Adrenal gland (tissue), 12 donors: Measurements from ENCODE around the gene ACOX3. TPM values are rescaled to one million over a fixed set of nuclear protein-coding genes. Genes with fewer than 3 reads are reported as not detected.

ENCODE experiments used
- DNase-seq, 7 donors: peaks; one replicate each; pipeline ENCODE4 v3.0.0-alpha.2; 2019 to 2020
- H3K27ac ChIP-seq, 5 donors: fragments of 200-600 bp; sonication (generic) in 4 of 5; 1 replicate in 3 of 5; 2 replicates in 2 of 5; pipeline versions ENCODE4 v1.5.1 to v1.8.0; 2016 to 2020; ENCODE audit warnings: mild to moderate bottlenecking in 1 of 5
- H3K27me3 ChIP-seq: fragments of 200-600 bp; 2 replicates; pipeline ENCODE4 v1.8.0; 2021
- H3K36me3 ChIP-seq, 2 donors: fragments of 200-600 bp; replicated peaks in 1 of 2; 1 replicate in 1 of 2; 2 replicates in 1 of 2; pipeline versions ENCODE4 v1.5.1 to v1.8.0; 2018 to 2022
- H3K4me1 ChIP-seq, 2 donors: fragments of 200-600 bp; replicated peaks in 1 of 2; 1 replicate in 1 of 2; 2 replicates in 1 of 2; pipeline versions ENCODE4 v1.5.1 to v1.8.0; 2018 to 2021
- H3K4me3 ChIP-seq, 4 donors: fragments of 200-600 bp; sonication (generic) in 3 of 4; one replicate each; pipeline ENCODE4 v1.5.1; 2016 to 2018
- H3K9me3 ChIP-seq, 3 donors: fragments of 200-600 bp; sonication (generic) in 1 of 3; replicated peaks in 1 of 3; 1 replicate in 2 of 3; 2 replicates in 1 of 3; pipeline versions ENCODE4 v1.5.1 to v1.8.0; 2016 to 2021
- POLR2A ChIP-seq, 2 donors: fragments of 450-650 bp; IDR thresholded peaks; one replicate each; pipeline ENCODE4 v1.6.1; 2017; ENCODE audit warnings: antibody characterized with exemption in 2 of 2, mild to moderate bottlenecking in 2 of 2, moderate library complexity in 1 of 2
- WGBS, 4 donors: extraction: QIAGEN DNeasy Blood & Tissue Kit in 2 of 4; methylation state at CpG; one replicate each; pipeline versions ENCODE4 v1.1.5 to v1.1.7; 2013 to 2017; 5-methylcytosine and 5-hydroxymethylcytosine counted together
- intact Hi-C, 2 donors: fragments of 100-400 bp; cut with DNase I; formaldehyde crosslinking; loops; one replicate each; pipeline versions ENCODE4 v1.14.1 to v1.15.0; 2022 to 2023
- polyA plus RNA-seq, 3 donors: library from polyadenylated mRNA; stranded (reverse); fragments of 200-250 nt in 2 of 3; fragments of 350-450 nt in 1 of 3; fragmentation: Illumina TruSeq in 1 of 3; extraction: RNeasy Lipid Tissue Mini Kit (QIAGEN cat#74804) in 1 of 3; gene quantifications; one replicate each; pipeline ENCODE4 v1.2.3, GENCODE V29; 2013 to 2014
- total RNA-seq, 9 donors: library from RNA; depleted of rRNA in 4 of 9; stranded (reverse); fragments of >200 nt in 4 of 9; fragments of 120-200 nt in 1 of 9; fragmentation: NEBNext Ultra II Directional in 1 of 9; extraction: Animal tissue kit (Norgen Biotek cat#: 25700) in 1 of 9; gene quantifications; one replicate each; pipeline versions ENCODE4 v1.1.0 to v1.2.4, GENCODE V29; 2013 to 2023
- TF ChIP-seq, protein P1 (sequence below), 6 experiments: fragments of 450-650 bp in 4 of 6; fragments of 200-600 bp in 2 of 6; sonication (generic) in 1 of 6; IDR thresholded peaks; 1 replicate in 5 of 6; 2 replicates in 1 of 6; pipeline versions ENCODE4 v1.5.1 to v1.8.0; 2016 to 2021; ENCODE audit warnings: antibody characterized with exemption in 6 of 6, mild to moderate bottlenecking in 2 of 6, moderate library complexity in 1 of 6
- donor health status: healthy with polysubstance abuse.
- donor health status: Bipolar disorder and iron deficiency.
- donor health status: DM: yes; HTN: yes; CAD: no.
- donor health status: DM: no; HTN: no; CAD: no.
- donor health status: DM: no; HTN: no; CAD: no.
- donor health status: DM: yes; HTN: yes; CAD: no.

Gene ACOX3
- total and polyA plus RNA-seq, 12 donors: 10.4 to 44.2 (median 26.3) TPM

DNA sequence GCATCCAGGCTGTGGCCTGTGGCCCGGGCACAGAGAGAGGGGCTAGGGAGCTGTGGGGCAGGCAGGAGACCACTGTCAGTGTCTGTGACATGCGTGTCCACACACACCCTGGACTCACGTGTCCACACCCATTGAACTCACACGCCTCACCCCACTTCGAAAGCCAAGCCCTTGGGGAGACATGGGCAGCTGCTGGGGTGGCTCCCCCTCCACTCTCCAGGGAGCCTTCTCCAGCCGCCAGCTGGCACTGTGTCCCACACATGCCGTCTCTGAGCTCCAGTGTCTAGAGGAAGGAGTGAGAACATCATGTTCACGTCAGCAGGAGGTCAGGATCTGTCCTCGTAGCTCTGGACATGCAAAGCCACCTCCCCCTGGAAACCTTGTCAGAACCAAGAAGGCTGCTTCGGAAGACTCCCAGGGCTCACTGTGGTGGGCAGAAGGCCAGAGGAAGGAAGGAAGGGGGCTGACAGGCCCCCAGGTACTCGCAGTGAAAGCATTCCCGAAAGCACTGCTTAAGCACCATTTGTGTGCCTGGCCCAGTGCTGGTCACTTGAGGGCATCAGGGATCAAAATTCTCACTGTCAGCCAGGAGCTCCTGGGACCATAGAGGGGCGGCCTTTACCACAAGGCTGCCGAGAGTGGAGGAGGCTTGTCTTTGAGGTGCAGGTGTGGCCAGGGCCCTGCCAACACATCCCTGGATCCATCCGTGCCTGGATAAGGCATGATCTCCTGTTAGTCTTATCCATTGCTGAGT, 109.5 kb downstream of the ACOX3 start:
- peak overlapping the region in 1 of 5 donors; percentile 63 for H3K27ac ChIP-seq
- H3K4me3 ChIP-seq: no peak overlapping the region
- DNase-seq: peak in 6 of 7 donors; percentile 34 to 81 (median 53)
- WGBS, 4 donors: 53 to 69% (median 64%) methylated on average over 12 to 15 of the region's 15 CpGs
- TF ChIP-seq, protein P1, sequence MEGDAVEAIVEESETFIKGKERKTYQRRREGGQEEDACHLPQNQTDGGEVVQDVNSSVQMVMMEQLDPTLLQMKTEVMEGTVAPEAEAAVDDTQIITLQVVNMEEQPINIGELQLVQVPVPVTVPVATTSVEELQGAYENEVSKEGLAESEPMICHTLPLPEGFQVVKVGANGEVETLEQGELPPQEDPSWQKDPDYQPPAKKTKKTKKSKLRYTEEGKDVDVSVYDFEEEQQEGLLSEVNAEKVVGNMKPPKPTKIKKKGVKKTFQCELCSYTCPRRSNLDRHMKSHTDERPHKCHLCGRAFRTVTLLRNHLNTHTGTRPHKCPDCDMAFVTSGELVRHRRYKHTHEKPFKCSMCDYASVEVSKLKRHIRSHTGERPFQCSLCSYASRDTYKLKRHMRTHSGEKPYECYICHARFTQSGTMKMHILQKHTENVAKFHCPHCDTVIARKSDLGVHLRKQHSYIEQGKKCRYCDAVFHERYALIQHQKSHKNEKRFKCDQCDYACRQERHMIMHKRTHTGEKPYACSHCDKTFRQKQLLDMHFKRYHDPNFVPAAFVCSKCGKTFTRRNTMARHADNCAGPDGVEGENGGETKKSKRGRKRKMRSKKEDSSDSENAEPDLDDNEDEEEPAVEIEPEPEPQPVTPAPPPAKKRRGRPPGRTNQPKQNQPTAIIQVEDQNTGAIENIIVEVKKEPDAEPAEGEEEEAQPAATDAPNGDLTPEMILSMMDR (IDR thresholded peaks at IDR 0.05): no peak
- no peaks in the 10 kb centered on the region for H3K36me3 ChIP-seq
- no peaks in the 10 kb centered on the region for H3K27me3 ChIP-seq
- H3K9me3 ChIP-seq: no peaks in the 10 kb centered on the region
- H3K4me1 ChIP-seq: peaks cover 0 to 5% of the 10 kb centered on the region in 2 donors
- intact Hi-C loops: no loop called here

DNA sequence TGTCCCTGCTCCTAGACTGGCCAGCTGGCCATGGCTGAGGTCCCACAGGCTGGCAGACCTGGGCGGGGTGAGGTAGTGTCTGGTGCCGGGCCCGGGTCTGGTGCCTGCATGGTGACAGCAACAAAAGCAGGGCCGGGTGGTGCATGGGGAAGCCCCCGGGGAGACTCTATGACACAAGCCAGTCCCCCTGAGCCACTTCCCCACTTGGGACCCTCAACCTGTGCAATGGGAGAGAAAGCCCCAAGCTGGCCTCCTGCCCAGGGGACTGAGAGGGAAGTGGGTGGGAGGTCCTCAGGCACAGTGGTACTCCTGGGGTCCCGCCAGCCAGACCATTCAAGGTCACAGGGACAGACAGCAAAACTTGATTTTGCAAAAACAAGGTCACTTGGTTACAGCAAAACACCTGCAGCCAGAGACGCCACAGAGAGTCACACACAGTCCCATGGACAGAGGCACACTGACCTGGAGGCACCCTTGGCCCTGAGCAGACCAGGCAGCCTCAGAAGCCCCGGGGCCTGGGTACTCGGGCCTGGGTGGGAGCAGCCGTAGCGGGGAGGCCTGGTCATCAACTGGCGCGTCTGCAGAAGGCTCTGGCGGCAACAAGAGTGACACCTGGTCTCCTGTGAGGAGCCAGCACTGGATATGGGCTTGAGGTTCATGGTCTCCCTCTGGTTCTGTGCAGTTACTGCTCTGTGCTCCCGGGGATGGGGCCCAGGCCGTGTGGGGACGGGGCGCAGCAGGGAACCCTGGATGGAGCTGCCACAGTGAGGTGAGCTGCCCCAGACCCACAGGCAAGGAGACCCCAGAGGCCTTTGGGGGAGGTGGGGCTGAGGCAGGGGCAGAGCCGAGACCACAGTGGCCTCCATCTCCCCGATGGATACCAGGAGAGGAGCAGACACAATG, 110.4 kb downstream of the ACOX3 start:
- H3K27ac ChIP-seq: no peak overlapping the region

DNA sequence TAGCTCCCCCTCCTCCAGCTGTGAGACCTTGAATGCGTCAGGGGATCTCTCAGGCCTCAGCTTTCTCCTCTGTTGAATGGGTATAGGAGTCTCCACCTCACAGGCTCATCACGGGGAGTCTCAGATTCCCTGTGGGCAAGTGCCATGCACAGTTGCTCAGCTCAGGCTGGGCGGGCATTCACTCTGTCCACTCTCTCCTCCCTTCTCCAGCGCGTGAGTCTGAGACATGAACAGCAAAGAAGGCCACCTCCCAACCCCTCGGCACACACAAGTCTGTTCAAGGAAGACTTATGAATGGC, 111.0 kb downstream of the ACOX3 start:
- intact Hi-C loops: no loop called here
- H3K36me3 ChIP-seq: no peaks in the 10 kb centered on the region
- H3K9me3 ChIP-seq: no peaks in the 10 kb centered on the region
- 71 to 77% (median 75%) methylated on average over 4 to 6 of the region's 6 CpGs for WGBS, 4 donors
- no peaks in the 10 kb centered on the region for H3K27me3 ChIP-seq
- no peak overlapping the region for H3K27ac ChIP-seq
- H3K4me3 ChIP-seq: no peak overlapping the region
- TF ChIP-seq, protein P1 (IDR thresholded peaks at IDR 0.05): no peak
- no peak for TF ChIP-seq POLR2A (IDR thresholded peaks at IDR 0.05)
- peaks cover 0 to 5% of the 10 kb centered on the region in 2 donors for H3K4me1 ChIP-seq
- no peak for DNase-seq

More for the DNA sequence above, 110.4 kb downstream of the ACOX3 start:
- Histone ChIP-seq H3K36me3 (no peaks in the 10 kb centered on the region), H3K27me3 (no peaks in the 10 kb centered on the region), H3K4me1 (peaks cover 0 to 5% of the 10 kb centered on the region in 2 donors), H3K9me3 (no peaks in the 10 kb centered on the region), H3K4me3 (no peak overlapping the region)
- intact Hi-C loops: no loop called here
- 75 to 84% (median 82%) methylated on average over 8 to 20 of the region's 20 CpGs for WGBS, 4 donors
- TF ChIP-seq, protein P1 (IDR thresholded peaks at IDR 0.05): no peak
- TF ChIP-seq POLR2A (IDR thresholded peaks at IDR 0.05): no peak
- DNase-seq: no peak

DNA sequence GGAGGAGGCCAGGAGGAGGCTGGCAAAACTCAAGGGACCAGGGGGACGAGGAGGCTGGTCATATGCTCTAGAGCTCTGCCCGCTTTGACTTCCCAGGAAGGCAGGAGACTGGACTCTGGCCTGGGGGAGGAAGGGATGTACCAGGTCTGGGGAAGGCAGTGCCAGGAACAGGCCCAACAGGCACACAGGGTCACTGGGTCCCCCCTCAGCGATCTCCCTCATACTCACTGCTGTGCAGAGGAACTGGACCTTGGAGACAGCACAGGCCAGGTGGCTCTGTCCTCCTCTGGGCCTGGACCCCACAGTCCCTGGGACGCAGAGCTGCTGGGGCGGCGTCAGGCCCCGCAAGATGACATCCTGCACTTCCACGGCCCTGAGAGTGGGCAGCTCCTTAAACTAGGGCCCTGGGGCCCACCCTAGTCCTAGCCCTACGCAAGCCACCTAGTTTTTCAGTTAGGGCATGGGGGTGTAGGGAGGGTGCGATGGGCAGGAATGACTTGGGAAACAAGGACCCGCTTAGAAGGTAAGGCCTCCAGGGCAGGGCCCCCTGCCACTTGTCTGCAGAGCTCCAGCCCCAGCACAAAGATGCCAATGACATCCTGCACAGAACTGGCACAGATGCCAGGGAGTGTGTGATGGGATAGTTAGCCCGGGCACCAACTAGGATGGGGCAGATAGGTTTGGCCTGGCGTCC, 111.5 kb downstream of the ACOX3 start:
- Histone ChIP-seq H3K27ac (no peak overlapping the region), H3K9me3 (no peaks in the 10 kb centered on the region)
- intact Hi-C loops: no loop called here

More for the DNA sequence above, 111.5 kb downstream of the ACOX3 start:
- H3K4me3 ChIP-seq: no peak overlapping the region
- peaks cover 0 to 5% of the 10 kb centered on the region in 2 donors for H3K4me1 ChIP-seq
- H3K27me3 ChIP-seq: no peaks in the 10 kb centered on the region
- no peak for DNase-seq
- no peaks in the 10 kb centered on the region for H3K36me3 ChIP-seq
- TF ChIP-seq POLR2A (IDR thresholded peaks at IDR 0.05): no peak
- TF ChIP-seq, protein P1 (IDR thresholded peaks at IDR 0.05): no peak
- WGBS, 4 donors: 81 to 92% (median 87%) methylated on average over 6 to 13 of the region's 13 CpGs
